Omental fat pad (tissue), 4 donors: ENCODE data around the gene GRIK1. TPM values are rescaled to one million over a fixed set of nuclear protein-coding genes. Genes with fewer than 3 reads are reported as not detected.

Source experiments
- ATAC-seq: fragments of 150-250 bp; one replicate; pipeline ENCODE4 v1.9.1; 2016; ENCODE audit warnings: mild to moderate bottlenecking, moderate library complexity; ENCODE audit not compliant: low FRiP score
- DNase-seq: peaks from one replicate; pipeline ENCODE4 v3.0.0-alpha.2; 2019; ENCODE audit warnings: low spot score
- CTCF ChIP-seq, 3 donors: fragments of 450-650 bp; IDR thresholded peaks; one replicate each; pipeline ENCODE4 v1.5.1; 2016 to 2017; ENCODE audit warnings: antibody characterized with exemption in 3 of 3, mild to moderate bottlenecking in 3 of 3, moderate library complexity in 2 of 3
- total RNA-seq, 4 donors: library from RNA; depleted of rRNA; stranded (reverse); fragments of >200 nt; gene quantifications; one replicate each; pipeline ENCODE4 v1.1.0, GENCODE V29; 2016

The GRIK1 gene
- total RNA-seq, 4 donors from 2014 or later: 0.09 to 0.44 (median 0.32) TPM; not detected in 1

- no peak for DNase-seq
- ATAC-seq: no peak
- TF ChIP-seq CTCF (IDR thresholded peaks at IDR 0.05): no peak
Observed at GRCh38 chr21:29812947-29813346, 126.8 kb downstream of the GRIK1 start.

- DNase-seq: no peak
- no peak for TF ChIP-seq CTCF (IDR thresholded peaks at IDR 0.05)
- no peak for ATAC-seq
Observed at GRCh38 chr21:29810871-29811270, 128.9 kb downstream of the GRIK1 start.

GRCh38 chr21:29808153-29808552 is 131.6 kb downstream of the GRIK1 start:
- ATAC-seq: no peak
- TF ChIP-seq CTCF (IDR thresholded peaks at IDR 0.05): no peak
- no peak for DNase-seq

GRCh38 chr21:29805105-29805504 is 134.7 kb downstream of the GRIK1 start:
- DNase-seq (no peak), ATAC-seq (no peak)
- no peak for TF ChIP-seq CTCF (IDR thresholded peaks at IDR 0.05)

- no peak for DNase-seq
- no peak for TF ChIP-seq CTCF (IDR thresholded peaks at IDR 0.05)
- ATAC-seq: no peak
Observed at GRCh38 chr21:29803191-29803590, 136.6 kb downstream of the GRIK1 start.

GRCh38 chr21:29801122-29801521 is 138.7 kb downstream of the GRIK1 start:
- no peak for DNase-seq
- ATAC-seq: no peak
- no peak for TF ChIP-seq CTCF (IDR thresholded peaks at IDR 0.05)

- no peak for DNase-seq
- no peak for ATAC-seq
- no peak for TF ChIP-seq CTCF (IDR thresholded peaks at IDR 0.05)
Observed at GRCh38 chr21:29800056-29800455, 139.7 kb downstream of the GRIK1 start.
